ENCODE data around the gene SLC52A3. TPM values are rescaled to one million over a fixed set of nuclear protein-coding genes. Genes with fewer than 3 reads are reported as not detected.
A peak's percentile ranks its signal among the peaks of the same experiment; 100 is the strongest.

SLC52A3 gene
- total and polyA plus RNA-seq, 2 of the 13 experiments (the other 11 are each of a cell fraction or from before 2014, with no cell fraction given): 0.03 TPM; not detected in 1

DNA sequence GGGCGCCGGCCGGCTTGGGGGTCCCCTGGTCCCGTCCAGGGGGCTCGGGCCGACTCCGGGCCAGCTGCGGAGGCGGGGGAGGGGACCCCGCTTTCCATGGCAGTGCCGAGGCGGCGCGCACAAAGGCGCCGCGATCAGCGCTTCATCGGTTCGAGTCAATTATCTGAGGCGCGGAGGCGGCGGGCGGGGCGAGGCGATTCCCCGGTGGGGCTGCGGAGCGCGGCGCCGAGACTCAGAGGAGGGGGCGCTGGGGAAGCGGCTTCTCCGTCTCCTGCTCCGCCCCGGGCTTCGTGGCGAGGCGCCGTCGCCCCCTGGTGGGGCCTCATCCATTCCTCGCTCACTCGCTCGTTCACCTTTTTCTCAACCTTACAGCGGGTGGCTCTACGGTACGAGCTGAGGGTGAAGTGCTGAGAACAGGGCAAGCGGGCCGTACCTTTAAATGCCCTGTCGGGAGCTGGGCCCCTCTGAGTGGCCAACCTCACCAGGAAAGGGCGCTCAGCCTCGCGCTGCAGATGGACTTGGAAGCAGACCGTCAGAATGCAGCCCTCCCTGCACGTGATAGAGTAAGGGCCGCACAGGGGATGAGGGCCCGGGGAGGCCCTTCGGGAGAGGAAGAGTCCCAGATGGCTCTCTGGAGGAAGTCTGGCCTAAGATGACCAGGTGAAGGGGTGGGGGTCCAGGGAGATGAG lies 39.9 kb downstream of the SLC52A3 start (continued):
- TF ChIP-seq MED13 (CRISPR knock-in tag; IDR thresholded peaks at IDR 0.05) (no peak), DPF2 (CRISPR knock-in tag; IDR thresholded peaks at IDR 0.05; ENCODE audit: borderline replicate concordance, low read depth) (no peak), CC2D1A (CRISPR knock-in tag; IDR thresholded peaks at IDR 0.05) (no peak), KAT7 (CRISPR knock-in tag; IDR thresholded peaks at IDR 0.05; ENCODE audit: borderline replicate concordance) (no peak), ZFP1 (CRISPR knock-in tag; IDR thresholded peaks at IDR 0.05) (no peak), RFX5 (IDR thresholded peaks at IDR 0.05; ENCODE audit: low read depth, low read length) (no peak), PLSCR1 (CRISPR knock-in tag; IDR thresholded peaks at IDR 0.05; ENCODE audit: borderline replicate concordance) (no peak), ZBTB2 (CRISPR knock-in tag; IDR thresholded peaks at IDR 0.05; ENCODE audit: low read depth) (no peak), ISL2 (CRISPR knock-in tag; IDR thresholded peaks at IDR 0.05) (peak; percentile 46; the same call in 1 of the 2 replicates), ZNF569 (CRISPR knock-in tag; IDR thresholded peaks at IDR 0.05; ENCODE audit: borderline replicate concordance) (no peak), NFE2L2 (IDR thresholded peaks at IDR 0.05; ENCODE audit: low read length) (no peak), YEATS2 (CRISPR knock-in tag; IDR thresholded peaks at IDR 0.05; ENCODE audit: borderline replicate concordance) (0 out of 2 replicates have a peak, but pooled peaks have one; percentile 39), NFRKB (IDR thresholded peaks at IDR 0.05) (no peak), TGIF2 (CRISPR knock-in tag; IDR thresholded peaks at IDR 0.05) (no peak), GLI4 (CRISPR knock-in tag; IDR thresholded peaks at IDR 0.05; ENCODE audit: borderline replicate concordance) (no peak)
- TF ChIP-seq, protein P1, sequence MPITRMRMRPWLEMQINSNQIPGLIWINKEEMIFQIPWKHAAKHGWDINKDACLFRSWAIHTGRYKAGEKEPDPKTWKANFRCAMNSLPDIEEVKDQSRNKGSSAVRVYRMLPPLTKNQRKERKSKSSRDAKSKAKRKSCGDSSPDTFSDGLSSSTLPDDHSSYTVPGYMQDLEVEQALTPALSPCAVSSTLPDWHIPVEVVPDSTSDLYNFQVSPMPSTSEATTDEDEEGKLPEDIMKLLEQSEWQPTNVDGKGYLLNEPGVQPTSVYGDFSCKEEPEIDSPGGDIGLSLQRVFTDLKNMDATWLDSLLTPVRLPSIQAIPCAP (CRISPR knock-in tag; IDR thresholded peaks at IDR 0.05; ENCODE audit: low read depth): no peak
- TF ChIP-seq, protein P2, sequence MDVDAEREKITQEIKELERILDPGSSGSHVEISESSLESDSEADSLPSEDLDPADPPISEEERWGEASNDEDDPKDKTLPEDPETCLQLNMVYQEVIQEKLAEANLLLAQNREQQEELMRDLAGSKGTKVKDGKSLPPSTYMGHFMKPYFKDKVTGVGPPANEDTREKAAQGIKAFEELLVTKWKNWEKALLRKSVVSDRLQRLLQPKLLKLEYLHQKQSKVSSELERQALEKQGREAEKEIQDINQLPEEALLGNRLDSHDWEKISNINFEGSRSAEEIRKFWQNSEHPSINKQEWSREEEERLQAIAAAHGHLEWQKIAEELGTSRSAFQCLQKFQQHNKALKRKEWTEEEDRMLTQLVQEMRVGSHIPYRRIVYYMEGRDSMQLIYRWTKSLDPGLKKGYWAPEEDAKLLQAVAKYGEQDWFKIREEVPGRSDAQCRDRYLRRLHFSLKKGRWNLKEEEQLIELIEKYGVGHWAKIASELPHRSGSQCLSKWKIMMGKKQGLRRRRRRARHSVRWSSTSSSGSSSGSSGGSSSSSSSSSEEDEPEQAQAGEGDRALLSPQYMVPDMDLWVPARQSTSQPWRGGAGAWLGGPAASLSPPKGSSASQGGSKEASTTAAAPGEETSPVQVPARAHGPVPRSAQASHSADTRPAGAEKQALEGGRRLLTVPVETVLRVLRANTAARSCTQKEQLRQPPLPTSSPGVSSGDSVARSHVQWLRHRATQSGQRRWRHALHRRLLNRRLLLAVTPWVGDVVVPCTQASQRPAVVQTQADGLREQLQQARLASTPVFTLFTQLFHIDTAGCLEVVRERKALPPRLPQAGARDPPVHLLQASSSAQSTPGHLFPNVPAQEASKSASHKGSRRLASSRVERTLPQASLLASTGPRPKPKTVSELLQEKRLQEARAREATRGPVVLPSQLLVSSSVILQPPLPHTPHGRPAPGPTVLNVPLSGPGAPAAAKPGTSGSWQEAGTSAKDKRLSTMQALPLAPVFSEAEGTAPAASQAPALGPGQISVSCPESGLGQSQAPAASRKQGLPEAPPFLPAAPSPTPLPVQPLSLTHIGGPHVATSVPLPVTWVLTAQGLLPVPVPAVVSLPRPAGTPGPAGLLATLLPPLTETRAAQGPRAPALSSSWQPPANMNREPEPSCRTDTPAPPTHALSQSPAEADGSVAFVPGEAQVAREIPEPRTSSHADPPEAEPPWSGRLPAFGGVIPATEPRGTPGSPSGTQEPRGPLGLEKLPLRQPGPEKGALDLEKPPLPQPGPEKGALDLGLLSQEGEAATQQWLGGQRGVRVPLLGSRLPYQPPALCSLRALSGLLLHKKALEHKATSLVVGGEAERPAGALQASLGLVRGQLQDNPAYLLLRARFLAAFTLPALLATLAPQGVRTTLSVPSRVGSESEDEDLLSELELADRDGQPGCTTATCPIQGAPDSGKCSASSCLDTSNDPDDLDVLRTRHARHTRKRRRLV (CRISPR knock-in tag; IDR thresholded peaks at IDR 0.05): no peak
